OCI-LY3 (cell line): ENCODE data around the gene NUBPL.

Experiments used
- CTCF ChIP-seq: fragments of 200-600, 300-600 bp; sonication (generic); IDR thresholded peaks from 2 replicates; pipeline ENCODE4 v1.5.1; 2014; ENCODE audit warnings: antibody characterized with exemption, low read length, low read depth
- EZH2phosphoT487 ChIP-seq: fragments of 200-600 bp; shearing (Covaris generic); IDR thresholded peaks from 2 replicates; pipeline ENCODE4 v1.6.1; 2018; ENCODE audit warnings: antibody characterized with exemption, mixed run types, low read depth

GRCh38 chr14:31592122-31592521, 30.9 kb downstream of the NUBPL start:
- TF ChIP-seq CTCF, result no peak
- TF ChIP-seq EZH2phosphoT487, result no peak
